ENCODE data around the gene NANOS3. TPM values are rescaled to one million over a fixed set of nuclear protein-coding genes. Genes with fewer than 3 reads are reported as not detected.
"Not testable (repeated sequence)": the region's sequence is repeated elsewhere in the genome, so short reads cannot be mapped to it uniquely, and the experiment has no call there.

NANOS3 gene
- total RNA-seq, 1 donor from 2014 or later = not detected

DNA sequence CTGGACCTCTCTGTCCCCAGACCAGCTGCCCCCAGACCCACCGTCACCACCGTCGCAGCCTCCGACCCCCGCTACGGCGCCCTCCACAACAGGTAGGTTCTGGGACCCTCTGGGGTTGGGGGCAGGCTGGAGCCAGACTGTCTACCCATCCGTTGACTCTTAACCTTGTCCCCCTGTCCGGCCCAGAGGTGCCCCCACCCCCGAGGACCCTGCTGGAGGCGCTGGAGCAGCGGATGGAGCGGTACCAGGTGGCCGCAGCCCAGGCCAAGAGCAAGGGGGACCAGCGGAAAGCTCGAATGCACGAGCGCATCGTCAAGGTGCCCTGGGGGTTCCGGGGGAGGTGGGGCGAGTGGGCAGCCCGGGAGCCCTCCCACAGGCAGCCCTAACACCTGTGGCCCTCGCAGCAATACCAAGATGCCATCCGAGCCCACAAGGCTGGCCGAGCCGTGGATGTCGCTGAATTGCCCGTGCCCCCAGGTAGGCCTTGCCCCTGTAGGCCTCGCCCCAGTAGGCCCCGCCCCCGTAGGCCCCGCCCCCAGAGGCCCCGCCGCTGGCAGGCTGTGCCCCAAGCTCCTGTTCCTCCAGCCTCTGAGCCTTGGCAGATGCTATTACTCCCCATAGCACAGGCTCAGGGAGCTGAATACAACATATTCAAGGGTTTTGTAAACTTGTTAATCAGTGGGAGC is 41.9 kb downstream of the NANOS3 start:
- peaks cover 73% of the 10 kb centered on the region for H3K36me3 ChIP-seq
- H3K9me3 ChIP-seq = no peaks in the 10 kb centered on the region
- TF ChIP-seq CTCF (IDR thresholded peaks at IDR 0.05) = no peak
- intact Hi-C loops (cut with DNase I) = no loop called here
- no peak overlapping the region for H3K4me3 ChIP-seq
- ATAC-seq (no peak), DNase-seq (no peak)
- no peak overlapping the region for H3K27ac ChIP-seq
- no peaks in the 10 kb centered on the region for H3K4me1 ChIP-seq
- no peaks in the 10 kb centered on the region for H3K27me3 ChIP-seq

DNA sequence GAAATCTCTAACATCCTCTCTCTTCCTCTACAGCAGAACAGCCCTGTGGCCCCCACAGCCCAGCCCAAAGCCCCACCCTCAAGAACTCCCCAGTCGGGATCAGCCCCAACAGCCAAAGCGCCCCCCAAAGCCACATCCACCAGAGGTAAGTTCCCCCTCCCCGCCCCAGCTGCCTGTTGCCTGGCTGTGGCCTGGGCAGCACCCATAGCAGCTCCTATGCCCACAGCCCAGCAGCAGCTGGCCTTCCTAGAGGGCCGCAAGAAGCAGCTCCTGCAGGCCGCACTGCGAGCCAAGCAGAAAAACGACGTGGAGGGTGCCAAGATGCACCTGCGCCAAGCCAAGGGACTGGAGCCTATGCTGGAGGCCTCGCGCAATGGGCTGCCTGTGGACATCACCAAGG is 43.6 kb downstream of the NANOS3 start:
- Histone ChIP-seq H3K36me3 (peaks cover 69% of the 10 kb centered on the region), H3K4me3 (no peak overlapping the region), H3K9me3 (no peaks in the 10 kb centered on the region), H3K27me3 (no peaks in the 10 kb centered on the region), H3K4me1 (no peaks in the 10 kb centered on the region), H3K27ac (no peak overlapping the region)
- intact Hi-C loops (cut with DNase I) = no loop called here
- TF ChIP-seq CTCF (IDR thresholded peaks at IDR 0.05) = no peak
- DNase-seq (no peak), ATAC-seq (no peak)

DNA sequence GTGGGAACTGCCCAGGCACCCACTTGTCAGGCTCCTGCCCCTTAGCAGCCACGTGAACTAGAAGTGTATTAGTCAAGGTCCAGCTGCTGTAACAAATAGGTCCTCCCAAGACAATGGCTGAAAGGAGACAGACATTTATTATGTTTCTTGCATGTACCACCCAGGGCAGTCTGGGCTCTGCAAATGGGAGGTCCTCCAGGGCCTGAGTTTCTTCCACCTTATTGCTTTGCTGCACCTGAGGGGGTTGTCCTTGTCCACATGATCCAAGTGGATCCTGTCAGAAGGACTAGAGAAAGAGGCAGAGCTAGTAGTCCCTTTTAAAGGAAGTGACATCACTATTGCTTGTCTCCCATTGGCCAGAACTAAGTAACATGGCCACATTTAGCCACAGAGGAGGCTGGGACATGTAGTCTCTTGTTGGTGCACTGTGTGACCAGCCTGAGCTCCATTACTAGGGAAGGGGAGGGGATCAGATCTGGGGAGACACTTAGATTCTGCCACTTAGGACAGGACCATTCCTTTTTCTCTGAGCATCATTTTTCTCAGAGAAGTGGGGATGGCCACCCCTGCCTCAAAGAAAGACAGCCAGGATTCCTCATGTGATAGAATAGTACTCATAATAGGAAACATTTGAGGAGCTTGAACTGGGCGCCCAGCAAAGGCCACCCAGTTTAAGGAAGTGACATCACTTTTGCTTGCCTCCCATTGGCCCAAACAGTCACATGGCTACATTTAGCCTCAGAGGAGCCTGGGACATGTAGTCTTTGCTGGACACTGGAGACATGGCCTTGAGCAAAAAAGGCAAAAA is 44.2 kb downstream of the NANOS3 start:
- no peaks in the 10 kb centered on the region for H3K27me3 ChIP-seq
- no peak overlapping the region for H3K4me3 ChIP-seq
- no peak for TF ChIP-seq CTCF (IDR thresholded peaks at IDR 0.05)
- no peak overlapping the region for H3K27ac ChIP-seq
- DNase-seq (no peak), ATAC-seq (peak; percentile 63)
- no peaks in the 10 kb centered on the region for H3K4me1 ChIP-seq
- H3K9me3 ChIP-seq = no peaks in the 10 kb centered on the region
- intact Hi-C loops (cut with DNase I) = no loop called here
- H3K36me3 ChIP-seq = peaks cover 66% of the 10 kb centered on the region

GRCh38 chr19:13922118-13922517 is 45.2 kb downstream of the NANOS3 start:
- DNase-seq; H3K9me3 ChIP-seq; H3K4me1 ChIP-seq; H3K27me3 ChIP-seq; ATAC-seq; H3K27ac ChIP-seq; H3K4me3 ChIP-seq; intact Hi-C loops (cut with DNase I): not testable (repeated sequence)
- H3K36me3 ChIP-seq = peaks cover 66% of the 10 kb centered on the region

- peaks cover 67% of the 10 kb centered on the region for H3K36me3 ChIP-seq
Measured at GRCh38 chr19:13923194-13923987, 46.5 kb downstream of the NANOS3 start.

More at GRCh38 chr19:13923194-13923987, 46.5 kb downstream of the NANOS3 start:
- Histone ChIP-seq H3K27ac (no peak overlapping the region), H3K9me3 (no peaks in the 10 kb centered on the region), H3K4me1 (peaks cover 3% of the 10 kb centered on the region), H3K4me3 (no peak overlapping the region), H3K27me3 (no peaks in the 10 kb centered on the region)
- no peak for ATAC-seq
- DNase-seq = no peak
- no peak for TF ChIP-seq CTCF (IDR thresholded peaks at IDR 0.05)
- intact Hi-C loops (cut with DNase I) = no loop called here

All from upper lobe of right lung (tissue), 1 donor.